Measurements from ENCODE around the gene S1PR1.
"Not testable (repeated sequence)": the region's sequence is repeated elsewhere in the genome, so short reads cannot be mapped to it uniquely, and the experiment has no call there.

S1PR1 gene

GRCh38 chr1:101236516-101237228, at the start of gene S1PR1:
TSS of gene S1PR1 (plus strand) at chr1:101237019. CDS start at chr1:101238985, 1,966 bp downstream.
- H3K4me1 Mint-ChIP-seq (ENCODE audit: low read depth) = peaks cover 60% of the 10 kb centered on the region

DNA sequence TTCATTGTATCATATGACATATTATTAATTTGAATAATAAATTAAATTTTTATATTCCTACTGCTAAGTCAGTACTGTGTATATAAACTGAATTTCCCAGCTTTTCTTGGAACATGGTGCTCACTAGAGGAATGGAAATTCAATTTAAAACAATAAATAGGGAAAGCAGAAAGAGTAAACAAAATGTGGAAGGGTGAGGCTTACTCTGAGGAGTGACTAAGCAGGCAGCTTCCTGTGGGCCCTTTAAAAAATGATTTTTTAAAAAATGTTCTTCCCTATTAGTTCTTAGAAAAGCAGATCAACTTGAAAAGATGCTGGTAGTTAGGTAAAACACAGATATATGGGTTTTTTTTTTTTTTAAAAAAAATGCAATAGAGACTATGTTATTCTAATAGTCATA, 49.5 kb upstream of the S1PR1 start:
- Mint-ChIP-seq H3K27me3 (no peaks in the 10 kb centered on the region), H3K4me1 (ENCODE audit: low read depth) (peaks cover 50% of the 10 kb centered on the region), H3K27ac (no peak overlapping the region), H3K4me3 (no peak overlapping the region), H3K9me3 (no peaks in the 10 kb centered on the region), H3K36me3 (ENCODE audit: low read depth) (no peaks in the 10 kb centered on the region)

More at GRCh38 chr1:101236516-101237228, at the start of gene S1PR1:
- H3K36me3 Mint-ChIP-seq (ENCODE audit: low read depth) = peaks cover 52% of the 10 kb centered on the region
- H3K27ac Mint-ChIP-seq = peak within 1 kb of the TSS; percentile 95
- H3K27me3 Mint-ChIP-seq = no peaks in the 10 kb centered on the region
- peak within 1 kb of the TSS; percentile 94 for H3K4me3 Mint-ChIP-seq
- no peaks in the 10 kb centered on the region for H3K9me3 Mint-ChIP-seq

GRCh38 chr1:101188331-101188730, 48.5 kb upstream of the S1PR1 start:
- Mint-ChIP-seq H3K27ac (no peak overlapping the region), H3K4me3 (no peak overlapping the region), H3K36me3 (ENCODE audit: low read depth) (no peaks in the 10 kb centered on the region), H3K9me3 (no peaks in the 10 kb centered on the region), H3K27me3 (no peaks in the 10 kb centered on the region), H3K4me1 (ENCODE audit: low read depth) (peaks cover 40% of the 10 kb centered on the region)

DNA sequence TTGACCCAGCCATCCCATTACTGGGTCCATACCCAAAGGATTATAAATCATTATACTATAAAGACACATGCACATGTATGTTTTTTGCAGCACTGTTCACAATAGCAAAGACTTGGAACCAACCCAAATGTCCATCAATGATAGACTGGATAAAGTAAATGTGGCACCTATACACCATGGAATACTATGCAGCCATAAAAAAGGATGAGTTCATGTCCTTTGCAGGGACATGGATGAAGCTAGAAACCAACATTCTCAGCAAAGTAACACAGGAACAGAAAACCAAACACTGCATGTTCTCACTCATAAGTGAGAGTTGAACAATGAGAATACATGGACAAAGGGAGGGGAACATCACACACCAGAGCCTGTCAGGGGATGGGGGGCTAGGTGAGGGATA, 47.9 kb upstream of the S1PR1 start:
- not testable (repeated sequence) for H3K4me3 Mint-ChIP-seq; H3K27me3 Mint-ChIP-seq; H3K36me3 Mint-ChIP-seq (ENCODE audit: low read depth); H3K9me3 Mint-ChIP-seq; H3K27ac Mint-ChIP-seq
- H3K4me1 Mint-ChIP-seq (ENCODE audit: low read depth) = peaks cover 40% of the 10 kb centered on the region

- H3K4me3 Mint-ChIP-seq = no peak overlapping the region
- H3K36me3 Mint-ChIP-seq (ENCODE audit: low read depth) = no peaks in the 10 kb centered on the region
- H3K4me1 Mint-ChIP-seq (ENCODE audit: low read depth) = peaks cover 37% of the 10 kb centered on the region
- no peaks in the 10 kb centered on the region for H3K27me3 Mint-ChIP-seq
- H3K27ac Mint-ChIP-seq = no peak overlapping the region
- no peaks in the 10 kb centered on the region for H3K9me3 Mint-ChIP-seq
Measured at GRCh38 chr1:101190441-101190840, 46.4 kb upstream of the S1PR1 start.

- Mint-ChIP-seq H3K9me3 (peaks cover 4% of the 10 kb centered on the region), H3K27ac (no peak overlapping the region), H3K27me3 (no peaks in the 10 kb centered on the region), H3K4me3 (no peak overlapping the region), H3K36me3 (ENCODE audit: low read depth) (no peaks in the 10 kb centered on the region), H3K4me1 (ENCODE audit: low read depth) (peaks cover 34% of the 10 kb centered on the region)
Measured at GRCh38 chr1:101191049-101191448, 45.8 kb upstream of the S1PR1 start.

- Mint-ChIP-seq H3K27me3 (no peaks in the 10 kb centered on the region), H3K36me3 (ENCODE audit: low read depth) (no peaks in the 10 kb centered on the region), H3K4me3 (no peak overlapping the region), H3K9me3 (peaks cover 4% of the 10 kb centered on the region), H3K4me1 (ENCODE audit: low read depth) (peaks cover 21% of the 10 kb centered on the region), H3K27ac (no peak overlapping the region)
Measured at GRCh38 chr1:101193733-101194169, 43.1 kb upstream of the S1PR1 start.

- H3K36me3 Mint-ChIP-seq (ENCODE audit: low read depth) = no peaks in the 10 kb centered on the region
- H3K9me3 Mint-ChIP-seq = peaks cover 4% of the 10 kb centered on the region
- H3K4me3 Mint-ChIP-seq = no peak overlapping the region
- no peaks in the 10 kb centered on the region for H3K27me3 Mint-ChIP-seq
- H3K27ac Mint-ChIP-seq = no peak overlapping the region
- H3K4me1 Mint-ChIP-seq (ENCODE audit: low read depth) = peaks cover 29% of the 10 kb centered on the region
Measured at GRCh38 chr1:101194746-101195145, 42.1 kb upstream of the S1PR1 start.

GRCh38 chr1:101196668-101197067, 40.2 kb upstream of the S1PR1 start:
- peaks cover 41% of the 10 kb centered on the region for H3K4me1 Mint-ChIP-seq (ENCODE audit: low read depth)
- H3K9me3 Mint-ChIP-seq = peaks cover 4% of the 10 kb centered on the region
- H3K27ac Mint-ChIP-seq = no peak overlapping the region
- no peaks in the 10 kb centered on the region for H3K36me3 Mint-ChIP-seq (ENCODE audit: low read depth)
- no peaks in the 10 kb centered on the region for H3K27me3 Mint-ChIP-seq
- no peak overlapping the region for H3K4me3 Mint-ChIP-seq

DNA sequence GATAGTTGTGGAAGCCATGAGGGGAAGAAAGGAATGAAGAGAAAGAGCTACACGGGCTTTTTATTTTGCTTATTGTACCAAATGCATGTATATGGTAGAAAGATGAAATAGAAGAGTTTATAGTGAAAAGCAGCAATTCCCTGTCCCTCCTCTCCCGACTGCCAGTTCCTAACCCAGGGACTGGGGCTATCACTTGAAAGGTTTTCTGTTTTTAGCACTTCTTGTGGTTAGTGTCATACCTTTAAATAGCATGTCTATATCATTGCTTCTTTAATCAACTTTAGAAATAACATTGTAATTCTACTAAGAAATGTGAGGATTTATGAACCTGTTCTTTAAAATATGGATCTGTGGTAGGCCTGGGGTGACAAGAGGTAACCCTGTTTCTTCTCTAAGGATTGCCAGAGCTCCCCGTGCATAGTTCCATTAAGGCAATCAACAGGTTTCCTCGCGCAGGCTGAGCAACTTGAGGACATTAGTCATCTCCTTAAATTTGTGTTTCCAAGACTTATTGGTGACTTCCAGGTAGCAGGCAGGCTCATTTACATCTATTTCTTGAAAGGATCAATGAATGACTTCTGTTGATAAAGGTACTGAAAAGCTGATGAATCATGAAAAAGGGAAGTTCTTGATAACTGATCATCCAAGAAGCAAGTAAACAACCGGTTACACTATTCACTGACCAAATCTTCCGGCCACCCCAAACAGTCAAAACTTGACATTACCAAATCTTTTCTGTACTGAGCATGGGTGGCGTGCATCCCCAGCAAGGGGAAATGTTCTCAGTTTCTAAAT, 37.8 kb upstream of the S1PR1 start:
- peak overlapping the region; percentile 88 for H3K27ac Mint-ChIP-seq
- H3K9me3 Mint-ChIP-seq = peaks cover 4% of the 10 kb centered on the region
- H3K4me3 Mint-ChIP-seq = peak overlapping the region; percentile 49

GRCh38 chr1:101199637-101199982, 37.2 kb upstream of the S1PR1 start:
- Mint-ChIP-seq H3K9me3 (peaks cover 4% of the 10 kb centered on the region), H3K4me3 (peak overlapping the region; percentile 18), H3K4me1 (ENCODE audit: low read depth) (peaks cover 33% of the 10 kb centered on the region), H3K36me3 (ENCODE audit: low read depth) (no peaks in the 10 kb centered on the region), H3K27ac (peak overlapping the region; percentile 75), H3K27me3 (no peaks in the 10 kb centered on the region)

More for the DNA sequence above, 37.8 kb upstream of the S1PR1 start:
- Mint-ChIP-seq H3K4me1 (ENCODE audit: low read depth) (peaks cover 33% of the 10 kb centered on the region), H3K27me3 (no peaks in the 10 kb centered on the region), H3K36me3 (ENCODE audit: low read depth) (no peaks in the 10 kb centered on the region)

DNA sequence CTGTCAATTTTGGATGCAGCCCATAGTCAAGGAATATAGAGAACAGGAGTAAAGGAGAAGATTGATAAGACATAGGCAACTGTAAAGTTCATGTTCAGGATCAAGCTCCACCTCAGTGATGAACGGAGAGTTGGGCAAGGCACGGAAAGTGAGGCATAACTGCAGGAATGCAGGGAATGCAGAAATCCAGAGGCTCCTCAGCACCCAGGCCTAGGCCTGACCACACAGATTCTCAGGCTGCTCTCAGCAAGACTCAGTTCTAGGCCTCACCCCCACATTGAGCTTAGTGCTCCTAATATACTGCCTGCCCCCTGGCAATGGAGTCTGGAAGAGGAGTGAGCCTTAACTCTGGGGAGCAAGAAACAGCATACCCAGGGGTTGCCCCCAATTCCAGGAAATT, 36.3 kb upstream of the S1PR1 start:
- Mint-ChIP-seq H3K36me3 (ENCODE audit: low read depth) (no peaks in the 10 kb centered on the region), H3K27me3 (no peaks in the 10 kb centered on the region), H3K27ac (peak overlapping the region; percentile 75), H3K9me3 (peaks cover 4% of the 10 kb centered on the region), H3K4me3 (no peak overlapping the region), H3K4me1 (ENCODE audit: low read depth) (peaks cover 39% of the 10 kb centered on the region)

DNA sequence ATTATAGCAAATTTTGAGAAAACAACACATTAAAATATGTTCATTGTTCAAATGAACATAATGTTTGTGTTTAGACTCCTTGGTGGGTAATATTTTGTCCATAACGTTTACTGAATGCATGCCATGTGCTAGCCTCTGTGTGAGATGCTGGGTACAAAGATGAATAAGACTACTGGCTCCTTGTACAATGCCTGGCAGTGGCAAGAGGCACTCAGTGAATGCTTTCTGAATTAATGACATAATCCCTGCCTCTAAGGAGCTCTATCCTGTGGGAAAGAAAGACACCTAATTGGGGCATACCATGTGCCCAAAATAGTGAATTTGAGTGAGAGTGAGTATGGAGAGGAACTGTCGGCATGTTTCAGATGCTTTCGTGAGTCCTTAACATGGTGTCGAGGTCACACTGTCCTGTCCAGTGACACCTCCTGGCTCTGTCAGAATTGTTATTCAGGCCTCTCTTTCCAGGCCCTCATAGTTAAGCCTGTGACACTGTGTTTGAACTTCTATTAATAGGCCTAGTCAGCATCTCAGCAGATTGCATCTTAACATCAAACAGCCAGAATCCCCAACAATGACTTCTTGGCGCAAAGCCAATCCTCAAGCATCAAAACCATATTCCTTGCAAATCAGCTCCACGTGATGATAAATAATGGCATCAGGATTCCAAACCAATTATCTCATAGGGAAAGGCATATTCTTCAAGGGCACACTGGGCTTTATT, 32.8 kb upstream of the S1PR1 start:
- Mint-ChIP-seq H3K4me3 (no peak overlapping the region), H3K9me3 (no peaks in the 10 kb centered on the region), H3K27ac (no peak overlapping the region)

DNA sequence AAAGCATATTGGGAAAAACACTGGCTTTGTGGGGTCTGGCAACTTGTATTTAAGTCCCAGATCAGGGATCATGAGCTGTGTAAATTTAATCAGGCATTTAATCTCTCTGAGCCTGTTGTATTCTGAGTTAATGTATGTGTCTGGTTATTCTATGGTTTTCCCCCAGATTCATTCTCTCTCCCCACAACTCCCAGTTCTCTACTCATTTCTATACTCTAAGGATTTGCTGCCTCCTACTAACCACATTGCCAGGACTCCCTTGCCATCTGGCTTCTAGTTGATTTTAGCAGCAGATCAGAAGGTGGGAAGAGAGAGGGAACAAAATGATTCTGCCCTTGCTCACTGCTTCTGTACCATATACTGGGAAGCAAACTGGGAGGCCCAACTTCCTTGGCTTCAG, 31.4 kb upstream of the S1PR1 start:
- peak overlapping the region; percentile 26 for H3K27ac Mint-ChIP-seq
- no peaks in the 10 kb centered on the region for H3K9me3 Mint-ChIP-seq
- H3K4me1 Mint-ChIP-seq (ENCODE audit: low read depth) = peaks cover 22% of the 10 kb centered on the region
- H3K27me3 Mint-ChIP-seq = no peaks in the 10 kb centered on the region
- no peak overlapping the region for H3K4me3 Mint-ChIP-seq
- no peaks in the 10 kb centered on the region for H3K36me3 Mint-ChIP-seq (ENCODE audit: low read depth)

More for the DNA sequence above, 32.8 kb upstream of the S1PR1 start:
- Mint-ChIP-seq H3K27me3 (no peaks in the 10 kb centered on the region), H3K4me1 (ENCODE audit: low read depth) (peaks cover 35% of the 10 kb centered on the region), H3K36me3 (ENCODE audit: low read depth) (no peaks in the 10 kb centered on the region)

DNA sequence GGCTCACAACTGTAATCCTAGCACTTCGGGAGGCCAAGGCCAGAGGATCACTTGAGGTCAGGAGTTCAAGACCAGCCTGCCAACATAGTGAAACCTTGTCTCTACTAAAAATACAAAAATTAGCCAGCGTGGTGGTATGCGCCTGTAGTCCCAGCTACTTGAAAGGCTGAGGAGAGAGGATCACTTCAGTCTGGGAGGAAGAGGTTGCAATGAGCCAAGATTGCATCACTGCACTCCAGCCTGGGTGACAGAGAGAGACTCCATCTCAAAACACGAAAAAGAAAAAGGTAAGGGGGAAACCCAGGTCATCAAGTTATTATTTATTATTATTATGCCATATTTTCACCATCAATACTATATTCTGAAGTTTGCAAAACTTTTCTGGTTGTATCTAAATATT, 30.7 kb upstream of the S1PR1 start:
- Mint-ChIP-seq H3K4me1 (ENCODE audit: low read depth) (peaks cover 17% of the 10 kb centered on the region), H3K27ac (peak overlapping the region; percentile 26)
- H3K4me3 Mint-ChIP-seq; H3K27me3 Mint-ChIP-seq; H3K36me3 Mint-ChIP-seq (ENCODE audit: low read depth); H3K9me3 Mint-ChIP-seq: not testable (repeated sequence)

Data from stimulated activated naive CD8-positive, alpha-beta T cell treated with anti-CD3 and anti-CD28 coated beads, Interleukin-15, Interleukin-2, amounts not matched to agents 100 ng/mL and 50 ng/mL, for 24 hours (primary cell).